ENCODE results near the gene XRCC2. TPM values are rescaled to one million over a fixed set of nuclear protein-coding genes. Genes with fewer than 3 reads are reported as not detected.

XRCC2 gene
- 5.0 to 6.9 TPM (median 6.2 TPM) in 5 replicates for total RNA-seq (2022; extraction: Qiagen RNA extraction; ENCODE audit: low read depth)

DNA sequence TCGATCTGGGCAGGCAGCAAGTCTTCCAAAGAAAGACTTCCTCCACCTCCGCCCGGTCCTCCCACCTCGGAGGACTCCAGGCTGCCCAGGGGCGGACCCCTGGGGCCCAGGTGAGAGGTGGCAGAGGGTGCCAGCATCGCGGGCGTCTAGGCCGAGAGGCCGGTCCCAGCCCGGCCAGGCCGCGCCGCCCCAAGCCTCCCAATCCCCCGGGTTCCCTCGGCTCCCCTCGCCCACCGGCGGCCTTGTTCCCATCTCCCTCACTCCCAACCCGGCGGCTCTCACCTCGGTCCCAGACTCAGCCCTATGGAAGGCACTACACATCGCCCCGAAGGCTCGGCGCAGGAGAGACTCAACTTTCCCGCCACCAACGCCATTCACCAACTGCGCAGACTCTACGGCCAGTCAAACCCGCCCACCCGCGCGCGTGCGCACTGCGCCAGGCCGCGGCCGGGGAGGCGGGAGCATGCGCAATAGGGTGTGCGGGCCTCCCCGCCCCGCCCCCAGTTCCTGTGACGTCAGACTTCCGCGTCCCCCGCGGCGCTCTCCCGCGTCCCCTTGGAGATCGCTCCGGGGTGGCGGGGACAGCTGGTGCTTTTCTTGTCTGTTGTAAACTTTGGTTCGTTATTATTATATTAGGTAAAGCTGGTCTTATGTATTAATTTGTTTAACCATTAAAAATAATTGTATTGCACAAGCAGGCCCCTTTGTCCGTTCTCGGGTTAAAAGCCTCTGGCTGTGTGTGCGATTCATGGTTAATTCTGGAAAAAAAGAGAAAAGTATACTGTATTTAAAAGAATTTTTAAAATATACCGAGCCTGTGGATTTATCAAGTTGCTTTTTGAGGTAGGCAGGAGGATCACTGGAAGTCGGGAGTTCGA is at the start of gene XRCC2:
Gene XRCC2, minus strand, starts transcription at position 383 of the 878 bp plus-strand sequence. Its CDS starts 62 bp downstream, at position 321.

Other genes with a start within 250 kb of the XRCC2 start
- 7.6 to 10.1 TPM (median 9.7 TPM) in 5 replicates for gene KMT2C, start 240.1 kb downstream of the XRCC2 start, total RNA-seq (2022; extraction: Qiagen RNA extraction; ENCODE audit: low read depth)
- 12.6 to 14.6 TPM (median 13.9 TPM) in 5 replicates for gene ACTR3B, start 83.6 kb upstream of the XRCC2 start, total RNA-seq (2022; extraction: Qiagen RNA extraction; ENCODE audit: low read depth)

All from A549 treated with DMSO at 1 μM for 4 hours (cell line).